Effector CD4-positive, alpha-beta T cell (primary cell): ENCODE measurements around the gene DNMT3L. TPM values are rescaled to one million over a fixed set of nuclear protein-coding genes. Genes with fewer than 3 reads are reported as not detected.
A peak's percentile ranks its signal among the peaks of the same experiment; 100 is the strongest.
"Not testable (repeated sequence)": the region's sequence is repeated elsewhere in the genome, so short reads cannot be mapped to it uniquely, and the experiment has no call there.

Source experiments
- DNase-seq: peaks from one replicate; pipeline ENCODE4 v3.0.0-alpha.2; 2020
- total RNA-seq: gene quantifications from one replicate; lab custom pipeline; 2026; lab: John Stamatoyannopoulos, UW

Gene DNMT3L
- total RNA-seq = not detected

- no peak for DNase-seq
These were observed at the start of gene DNMT3L for GRCh38 chr21:44261675-44262295. DNMT3L (minus strand) TSS chr21:44261897; CDS start chr21:44261259, 638 bp downstream.

GRCh38 chr21:44310628-44311507, 49.2 kb upstream of the DNMT3L start:
- no peak for DNase-seq

- no peak for DNase-seq
These were observed 45.4 kb upstream of the DNMT3L start for GRCh38 chr21:44306936-44307704.

- DNase-seq = no peak
These were observed 44.0 kb upstream of the DNMT3L start for GRCh38 chr21:44305691-44306090.

GRCh38 chr21:44304877-44305293, 43.2 kb upstream of the DNMT3L start:
- peak; percentile 20 for DNase-seq

GRCh38 chr21:44304011-44304616, 42.4 kb upstream of the DNMT3L start:
- no peak for DNase-seq

- DNase-seq = no peak
These were observed 41.8 kb upstream of the DNMT3L start for GRCh38 chr21:44303490-44303981.

GRCh38 chr21:44302573-44303401, 41.1 kb upstream of the DNMT3L start:
- DNase-seq = not testable (repeated sequence)

- no peak for DNase-seq
These were observed 40.3 kb upstream of the DNMT3L start for GRCh38 chr21:44301961-44302406.

GRCh38 chr21:44301141-44301540, 39.4 kb upstream of the DNMT3L start:
- DNase-seq = no peak

GRCh38 chr21:44300262-44300959, 38.7 kb upstream of the DNMT3L start:
- peak; percentile 47 for DNase-seq

- peak; percentile 44 for DNase-seq
These were observed 38.0 kb upstream of the DNMT3L start, which contains the start of gene PFKL for GRCh38 chr21:44299458-44300261. PFKL (plus strand) TSS chr21:44300053; CDS start chr21:44300106, 53 bp downstream.

- no peak for DNase-seq
These were observed 37.4 kb upstream of the DNMT3L start for GRCh38 chr21:44299085-44299457.

- no peak for DNase-seq
These were observed 36.6 kb upstream of the DNMT3L start for GRCh38 chr21:44298301-44298700.

GRCh38 chr21:44297525-44298290, 36.0 kb upstream of the DNMT3L start:
- peak; percentile 60 for DNase-seq

GRCh38 chr21:44296916-44297315, 35.2 kb upstream of the DNMT3L start:
- DNase-seq = no peak

- DNase-seq = no peak
These were observed 34.4 kb upstream of the DNMT3L start for GRCh38 chr21:44296103-44296519.

GRCh38 chr21:44295646-44296045, 33.9 kb upstream of the DNMT3L start:
- DNase-seq = no peak

GRCh38 chr21:44295163-44295573, 33.5 kb upstream of the DNMT3L start:
- no peak for DNase-seq
